ENCODE results near the gene LRMDA. TPM values are rescaled to one million over a fixed set of nuclear protein-coding genes. Genes with fewer than 3 reads are reported as not detected.

LRMDA gene
- polyA plus RNA-seq, 3 donors = 39.8 to 59.6 (median 56.4) TPM

GRCh38 chr10:75995041-75995430, 563.6 kb downstream of the LRMDA start:
- Histone ChIP-seq H3K79me2 (ENCODE audit: insufficient read depth, low read length) (no peaks in the 10 kb centered on the region), H3K27ac (ENCODE audit: low read depth in 1 of 2, low read length in 2 of 2) (no peak overlapping the region), H3K9ac (ENCODE audit: insufficient read depth, low read length, poor library complexity, severe bottlenecking) (no peak overlapping the region), H4K20me1 (ENCODE audit: insufficient read depth, low read length) (peaks cover 4% of the 10 kb centered on the region), H3K4me3 (replicated peaks in 1 of 3; ENCODE audit: low read depth in 2 of 3, low read length in 3 of 3) (no peak overlapping the region), H3K27me3 (ENCODE audit: control insufficient read depth in 2 of 2, insufficient read depth in 2 of 2, low read length in 2 of 2) (no peaks in the 10 kb centered on the region), H3K9me3 (replicated peaks in 1 of 2; ENCODE audit: control insufficient read depth in 1 of 2, insufficient read depth in 1 of 2, low read length in 2 of 2) (no peaks in the 10 kb centered on the region), H3K36me3 (replicated peaks in 1 of 2; ENCODE audit: control insufficient read depth in 1 of 2, insufficient read depth in 2 of 2, low read length in 2 of 2) (no peaks in the 10 kb centered on the region), H2AFZ (ENCODE audit: insufficient read depth, low read depth, low read length, poor library complexity, severe bottlenecking) (no peak overlapping the region), H3K4me2 (replicated peaks; ENCODE audit: extremely low read depth, low read length, poor library complexity, severe bottlenecking) (no peak overlapping the region), H3K4me1 (ENCODE audit: control insufficient read depth in 1 of 2, insufficient read depth in 2 of 2, low read length in 2 of 2) (no peaks in the 10 kb centered on the region)
- TF ChIP-seq CTCF (IDR thresholded peaks at IDR 0.05) = no peak
- H3K4me1 Mint-ChIP-seq = no peaks in the 10 kb centered on the region
- no peak overlapping the region for H3K27ac Mint-ChIP-seq
- H3K9me3 Mint-ChIP-seq = no peaks in the 10 kb centered on the region
- no peaks in the 10 kb centered on the region for H3K36me3 Mint-ChIP-seq
- no peak for DNase-seq
- no peak overlapping the region for H3K4me3 Mint-ChIP-seq
- intact Hi-C loops (cut with micrococcal nuclease) = no loop called here
- no CpG with 5 or more reads among the region's 1 CpG for WGBS (ENCODE audit: insufficient coverage)
- H3K27me3 Mint-ChIP-seq (ENCODE audit: low read depth in 3 of 3) = no peaks in the 10 kb centered on the region

- no peak overlapping the region for H3K4me3 ChIP-seq (replicated peaks in 1 of 3; ENCODE audit: low read depth in 2 of 3, low read length in 3 of 3)
- no peak overlapping the region for H3K9ac ChIP-seq (ENCODE audit: insufficient read depth, low read length, poor library complexity, severe bottlenecking)
- H4K20me1 ChIP-seq (ENCODE audit: insufficient read depth, low read length) = peaks cover 4% of the 10 kb centered on the region
- H2AFZ ChIP-seq (ENCODE audit: insufficient read depth, low read depth, low read length, poor library complexity, severe bottlenecking) = no peak overlapping the region
- Mint-ChIP-seq H3K27me3 (ENCODE audit: low read depth in 3 of 3) (no peaks in the 10 kb centered on the region), H3K27ac (no peak overlapping the region), H3K4me1 (no peaks in the 10 kb centered on the region), H3K9me3 (no peaks in the 10 kb centered on the region), H3K4me3 (no peak overlapping the region), H3K36me3 (no peaks in the 10 kb centered on the region)
- TF ChIP-seq CTCF (IDR thresholded peaks at IDR 0.05) = no peak
- H3K4me2 ChIP-seq (replicated peaks; ENCODE audit: extremely low read depth, low read length, poor library complexity, severe bottlenecking) = no peak overlapping the region
- H3K79me2 ChIP-seq (ENCODE audit: insufficient read depth, low read length) = no peaks in the 10 kb centered on the region
- no CpG with 5 or more reads among the region's 1 CpG for WGBS (ENCODE audit: insufficient coverage)
- no peaks in the 10 kb centered on the region for H3K4me1 ChIP-seq (ENCODE audit: control insufficient read depth in 1 of 2, insufficient read depth in 2 of 2, low read length in 2 of 2)
- no peak for DNase-seq
- no peaks in the 10 kb centered on the region for H3K36me3 ChIP-seq (replicated peaks in 1 of 2; ENCODE audit: control insufficient read depth in 1 of 2, insufficient read depth in 2 of 2, low read length in 2 of 2)
- no peaks in the 10 kb centered on the region for H3K27me3 ChIP-seq (ENCODE audit: control insufficient read depth in 2 of 2, insufficient read depth in 2 of 2, low read length in 2 of 2)
- intact Hi-C loops (cut with micrococcal nuclease) = no loop called here
- H3K9me3 ChIP-seq (replicated peaks in 1 of 2; ENCODE audit: control insufficient read depth in 1 of 2, insufficient read depth in 1 of 2, low read length in 2 of 2) = no peaks in the 10 kb centered on the region
- no peak overlapping the region for H3K27ac ChIP-seq (ENCODE audit: low read depth in 1 of 2, low read length in 2 of 2)
Observed at GRCh38 chr10:75995720-75996119, 564.3 kb downstream of the LRMDA start.

Data from CD14-positive monocyte (primary cell).